ENCODE results near the gene SHISA9. TPM values are rescaled to one million over a fixed set of nuclear protein-coding genes. Genes with fewer than 3 reads are reported as not detected.

The SHISA9 gene
- total RNA-seq, 6 donors from 2014 or later, result 0.13 to 1.7 (median 0.20) TPM; not detected in 2

GRCh38 chr16:12881740-12882139, 19.7 kb upstream of the SHISA9 start:
- WGBS, 2 donors, result 57 to 69% methylated on average over 1 of the region's 1 CpG
- H3K36me3 ChIP-seq, result no peaks in the 10 kb centered on the region
- ATAC-seq (ENCODE audit: low FRiP score in 2 of 2) (no peak), DNase-seq (no peak)
- H3K27ac ChIP-seq, result no peak overlapping the region
- no peak overlapping the region for H3K4me3 ChIP-seq
- H3K9me3 ChIP-seq, result peaks cover 0 to 3% (median 0%) of the 10 kb centered on the region in 4 donors
- no peaks in the 10 kb centered on the region for H3K27me3 ChIP-seq
- TF ChIP-seq POLR2A (IDR thresholded peaks at IDR 0.05) (no peak), CTCF (IDR thresholded peaks at IDR 0.05) (no peak), EP300 (IDR thresholded peaks at IDR 0.05) (no peak), POLR2AphosphoS5 (IDR thresholded peaks at IDR 0.05) (no peak)
- H3K4me1 ChIP-seq, result no peaks in the 10 kb centered on the region

GRCh38 chr16:12885742-12886141, 15.7 kb upstream of the SHISA9 start:
- Histone ChIP-seq H3K27ac (no peak overlapping the region), H3K9me3 (peaks cover 0 to 3% (median 0%) of the 10 kb centered on the region in 4 donors), H3K4me1 (no peaks in the 10 kb centered on the region), H3K4me3 (no peak overlapping the region), H3K27me3 (no peaks in the 10 kb centered on the region), H3K36me3 (no peaks in the 10 kb centered on the region)
- no peak for DNase-seq
- WGBS, 2 donors, result 61 to 66% methylated on average over 5 of the region's 5 CpGs
- TF ChIP-seq CTCF (IDR thresholded peaks at IDR 0.05), result no peak
- no peak for TF ChIP-seq EP300 (IDR thresholded peaks at IDR 0.05)
- TF ChIP-seq POLR2A (IDR thresholded peaks at IDR 0.05), result no peak
- no peak for TF ChIP-seq POLR2AphosphoS5 (IDR thresholded peaks at IDR 0.05)
- no peak for ATAC-seq (ENCODE audit: low FRiP score in 2 of 2)

DNA sequence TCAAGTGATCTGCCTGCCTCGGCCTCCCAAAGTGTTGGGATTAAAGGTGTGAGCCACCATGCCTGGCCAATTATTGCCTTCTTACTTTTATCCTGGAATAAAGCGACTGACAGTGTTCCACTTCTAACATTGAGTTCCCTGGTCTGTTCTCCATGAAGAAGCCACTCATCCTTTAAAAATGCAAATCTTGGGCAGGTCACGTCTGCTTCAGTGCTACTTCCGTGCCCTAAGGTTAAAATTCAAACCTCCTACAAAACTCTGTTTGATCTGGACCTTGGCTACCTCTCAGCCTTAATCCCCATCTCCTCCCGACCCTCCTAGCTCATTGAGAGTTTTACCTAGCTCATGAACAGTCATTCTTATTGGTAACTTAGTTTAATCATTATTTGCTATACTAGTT, 9.6 kb upstream of the SHISA9 start:
- ATAC-seq (ENCODE audit: low FRiP score in 2 of 2) (no peak), DNase-seq (no peak)
- Histone ChIP-seq H3K27me3 (no peaks in the 10 kb centered on the region), H3K9me3 (no peaks in the 10 kb centered on the region), H3K36me3 (no peaks in the 10 kb centered on the region), H3K4me1 (no peaks in the 10 kb centered on the region), H3K4me3 (no peak overlapping the region), H3K27ac (no peak overlapping the region)
- 59 to 63% methylated on average over 5 of the region's 5 CpGs for WGBS, 2 donors
- TF ChIP-seq POLR2AphosphoS5 (IDR thresholded peaks at IDR 0.05) (no peak), EP300 (IDR thresholded peaks at IDR 0.05) (no peak), CTCF (IDR thresholded peaks at IDR 0.05) (no peak), POLR2A (IDR thresholded peaks at IDR 0.05) (no peak)

DNA sequence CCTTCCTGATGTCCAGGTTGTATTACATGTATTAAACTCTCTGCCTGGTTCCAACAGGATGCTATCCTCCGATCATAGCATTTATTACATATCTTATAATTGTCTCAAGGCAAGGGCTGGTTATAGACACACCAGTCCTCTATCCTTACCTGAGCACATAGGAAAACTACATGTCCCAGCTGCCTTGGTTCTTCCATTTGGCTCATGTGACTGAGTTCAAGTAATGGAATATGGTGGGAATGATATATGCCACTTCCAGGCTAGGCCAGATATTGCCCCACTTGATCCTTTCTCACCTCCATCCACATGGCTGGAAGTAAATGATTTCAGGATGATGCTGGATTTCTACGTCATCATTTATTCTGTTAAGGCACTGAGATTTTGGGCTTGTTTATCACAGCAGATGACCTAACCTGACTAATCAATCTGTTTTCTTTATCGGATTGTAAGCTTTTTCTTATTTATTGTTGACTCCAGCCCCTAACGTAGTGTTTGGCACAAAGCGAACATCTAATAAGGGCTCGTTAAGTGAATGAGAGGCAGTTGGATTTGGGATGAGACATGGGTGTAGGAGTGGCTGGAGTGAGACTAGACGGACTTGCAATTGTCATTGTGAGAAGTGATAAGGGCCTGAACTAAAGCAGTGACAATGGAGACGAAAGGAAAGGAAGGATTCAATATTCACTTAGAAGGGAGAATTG, 8.2 kb upstream of the SHISA9 start:
- H3K4me3 ChIP-seq, result no peak overlapping the region
- TF ChIP-seq EP300 (IDR thresholded peaks at IDR 0.05), result no peak
- no peak for TF ChIP-seq POLR2A (IDR thresholded peaks at IDR 0.05)
- no peak for TF ChIP-seq POLR2AphosphoS5 (IDR thresholded peaks at IDR 0.05)
- H3K9me3 ChIP-seq, result no peaks in the 10 kb centered on the region
- ATAC-seq (ENCODE audit: low FRiP score in 2 of 2), result no peak
- no peaks in the 10 kb centered on the region for H3K4me1 ChIP-seq
- 81 to 90% methylated on average over 8 of the region's 8 CpGs for WGBS, 2 donors
- H3K27ac ChIP-seq, result no peak overlapping the region
- no peak for DNase-seq
- no peaks in the 10 kb centered on the region for H3K27me3 ChIP-seq
- H3K36me3 ChIP-seq, result no peaks in the 10 kb centered on the region

DNA sequence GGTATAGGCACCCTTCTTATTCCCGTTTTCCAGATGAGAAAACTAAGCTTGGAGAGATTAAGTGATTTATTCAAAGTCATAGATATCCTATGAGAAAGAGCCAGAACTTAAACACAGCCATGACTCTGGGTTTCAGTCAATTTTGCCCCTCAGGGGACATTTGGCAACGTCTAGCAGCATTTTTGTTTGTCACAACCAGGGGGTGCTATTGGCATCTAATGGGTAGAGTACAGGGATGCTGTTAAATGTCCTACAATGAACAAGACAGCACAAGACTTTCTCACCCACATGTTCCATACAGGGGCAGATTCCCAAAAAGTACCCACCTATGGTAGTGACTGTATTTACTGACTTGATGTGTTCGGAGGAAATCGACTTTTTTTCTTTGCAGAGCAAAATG, 4.8 kb upstream of the SHISA9 start:
- Histone ChIP-seq H3K27ac (no peak overlapping the region), H3K36me3 (no peaks in the 10 kb centered on the region), H3K4me1 (peaks cover 0 to 7% (median 0%) of the 10 kb centered on the region in 4 donors), H3K9me3 (no peaks in the 10 kb centered on the region), H3K4me3 (no peak overlapping the region), H3K27me3 (peaks cover 0 to 12% (median 4%) of the 10 kb centered on the region in 4 donors)
- no peak for ATAC-seq (ENCODE audit: low FRiP score in 2 of 2)
- WGBS, 2 donors, result 52% methylated on average over 4 of the region's 4 CpGs
- no peak for DNase-seq
- no peak for TF ChIP-seq POLR2AphosphoS5 (IDR thresholded peaks at IDR 0.05)
- no peak for TF ChIP-seq EP300 (IDR thresholded peaks at IDR 0.05)
- TF ChIP-seq POLR2A (IDR thresholded peaks at IDR 0.05), result no peak
- peak in 1 of 6 experiments; percentile 6 for TF ChIP-seq CTCF (IDR thresholded peaks at IDR 0.05)
